Kidney capillary endothelial cell (primary cell): Measurements from ENCODE around the gene AGFG1.

Source experiments
- DNase-seq: peaks from one replicate; pipeline ENCODE4 v3.0.0-alpha.2; 2018; ENCODE audit warnings: low spot score

The AGFG1 gene

DNA sequence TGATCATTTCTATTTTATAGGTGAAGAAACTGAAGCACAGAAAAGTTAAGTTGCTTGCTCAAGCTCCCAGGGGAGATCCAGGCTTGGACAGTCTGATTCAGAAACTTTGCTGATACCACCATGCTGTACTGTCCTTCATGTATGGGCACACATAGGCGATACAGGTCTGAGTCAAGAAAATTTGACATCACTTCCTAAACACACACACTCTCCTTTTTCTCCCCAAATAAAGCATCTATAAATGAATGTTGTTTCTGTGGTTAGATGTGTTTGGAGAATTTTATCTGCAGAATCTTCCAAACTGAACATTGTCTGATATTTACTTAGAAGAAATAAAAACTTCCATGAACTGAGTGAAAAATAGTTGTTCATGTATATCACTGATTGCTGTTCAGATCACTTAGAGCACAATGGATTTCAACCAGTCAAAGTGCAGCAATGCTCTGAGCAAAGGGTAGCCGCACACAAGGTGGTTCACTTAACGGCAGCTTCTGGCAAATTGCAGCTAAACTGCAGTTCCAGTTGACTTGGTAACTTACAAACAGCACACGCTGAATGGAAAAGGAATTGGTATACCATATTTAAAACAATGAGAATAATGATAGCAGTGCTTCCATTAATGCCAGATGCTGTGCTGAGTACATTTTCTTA lies 10.0 kb upstream of the AGFG1 start:
- DNase-seq = no peak

DNA sequence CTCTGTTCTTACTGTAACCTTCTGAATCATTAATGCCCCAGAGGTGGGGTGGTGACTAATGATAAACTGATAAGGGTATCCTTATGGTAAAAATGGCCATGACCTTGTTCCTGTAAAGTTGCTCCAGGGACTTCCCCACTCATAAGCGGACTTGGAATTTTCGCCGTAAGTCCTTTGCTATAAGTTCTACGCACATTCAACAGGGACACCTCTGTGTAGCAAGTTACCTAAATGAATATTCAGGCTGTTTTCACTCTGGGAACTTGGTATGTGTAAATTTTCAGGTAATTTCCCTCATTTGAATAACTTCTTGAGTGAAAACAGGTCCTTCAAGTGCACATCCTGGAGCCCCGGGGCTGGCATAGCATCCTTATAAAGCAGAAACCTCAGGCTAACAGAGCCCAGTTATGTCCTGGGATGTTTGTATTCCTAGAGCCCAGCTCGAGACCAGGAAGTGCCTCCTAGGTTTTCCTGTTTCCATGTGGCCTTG lies 9.4 kb upstream of the AGFG1 start:
- no peak for DNase-seq

GRCh38 chr2:227462972-227463931 lies 8.7 kb upstream of the AGFG1 start:
- DNase-seq = no peak

GRCh38 chr2:227464361-227464760 lies 7.6 kb upstream of the AGFG1 start:
- DNase-seq = no peak

DNA sequence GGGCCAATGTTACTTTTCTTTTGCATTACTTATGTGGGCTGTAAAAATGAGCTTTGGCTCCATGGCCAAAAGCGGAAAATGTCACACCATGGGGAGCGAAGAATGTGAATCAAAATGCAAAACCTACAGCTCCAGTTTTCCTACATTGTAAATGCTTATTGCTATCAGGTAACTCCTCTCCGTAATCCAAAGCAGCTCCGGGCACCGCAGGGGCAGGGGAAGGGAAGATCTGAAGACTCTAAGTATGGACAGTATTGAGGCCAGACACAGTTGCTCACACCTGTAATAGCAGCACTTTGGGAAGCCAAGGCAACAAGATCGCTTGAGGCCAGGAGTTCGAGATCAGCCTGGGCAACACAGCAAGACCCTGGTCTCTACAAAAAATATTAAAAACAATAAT lies 7.1 kb upstream of the AGFG1 start:
- DNase-seq = no peak

- no peak for DNase-seq
Measured at GRCh38 chr2:227466887-227467600, 4.9 kb upstream of the AGFG1 start.

DNA sequence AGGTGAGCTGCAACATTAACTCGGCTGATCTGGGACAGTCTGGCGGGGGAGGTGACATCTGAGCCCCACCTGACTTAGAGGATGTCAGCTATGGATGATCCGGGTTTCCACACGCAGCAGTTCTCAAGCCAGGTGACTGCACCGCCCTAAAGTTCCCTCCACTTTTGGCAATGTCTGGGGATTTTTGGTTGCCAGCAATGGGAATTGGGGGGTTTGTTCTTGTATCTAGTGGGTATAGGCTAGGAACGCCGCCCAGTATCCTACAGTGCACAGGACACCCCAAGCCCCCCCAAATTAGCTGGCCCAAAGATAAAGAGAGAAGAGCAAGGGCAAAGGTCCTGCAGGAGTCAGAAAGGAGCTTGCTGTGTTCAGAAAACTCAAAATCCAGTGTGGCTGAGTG lies 544 bp upstream of the AGFG1 start:
- no peak for DNase-seq

DNA sequence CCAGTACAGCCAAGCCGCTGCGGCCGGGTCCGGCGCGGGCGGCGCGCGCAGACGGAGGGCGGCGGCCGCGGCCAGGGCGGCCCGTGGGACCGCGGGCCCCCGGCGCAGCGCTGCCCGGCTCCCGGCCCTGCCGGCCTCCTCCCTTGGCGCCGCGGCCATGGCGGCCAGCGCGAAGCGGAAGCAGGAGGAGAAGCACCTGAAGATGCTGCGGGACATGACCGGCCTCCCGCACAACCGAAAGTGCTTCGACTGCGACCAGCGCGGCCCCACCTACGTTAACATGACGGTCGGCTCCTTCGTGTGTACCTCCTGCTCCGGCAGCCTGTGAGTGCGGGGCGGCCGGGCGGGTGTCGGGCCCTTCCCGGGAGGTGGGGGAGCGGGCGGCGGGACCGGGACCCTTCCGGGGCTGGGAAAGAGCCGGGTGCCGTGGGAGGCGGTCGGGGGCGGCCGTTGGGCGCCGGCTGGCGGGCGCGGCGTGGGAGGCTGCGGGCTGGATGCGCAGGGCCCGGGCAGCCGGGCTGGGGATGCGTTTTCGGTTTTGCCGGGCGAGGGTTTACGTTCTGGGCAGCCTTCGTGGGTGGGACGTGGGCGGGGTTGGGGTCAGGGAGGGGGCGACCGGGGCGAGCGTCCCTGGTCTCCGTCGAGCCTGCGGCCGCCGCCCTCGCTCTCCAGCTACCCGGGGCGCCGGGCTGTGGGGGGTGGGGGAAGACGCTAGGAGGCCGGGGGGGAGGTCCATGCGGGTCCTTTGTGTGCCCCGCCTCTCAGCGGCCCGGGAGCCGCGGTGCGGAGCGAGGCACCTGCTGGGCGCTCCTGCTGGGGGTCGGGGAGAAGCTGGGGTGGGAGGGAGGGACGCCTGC lies 537 bp downstream of the AGFG1 start:
- DNase-seq = no peak

GRCh38 chr2:227473122-227473461 lies 1.1 kb downstream of the AGFG1 start:
- DNase-seq = no peak

DNA sequence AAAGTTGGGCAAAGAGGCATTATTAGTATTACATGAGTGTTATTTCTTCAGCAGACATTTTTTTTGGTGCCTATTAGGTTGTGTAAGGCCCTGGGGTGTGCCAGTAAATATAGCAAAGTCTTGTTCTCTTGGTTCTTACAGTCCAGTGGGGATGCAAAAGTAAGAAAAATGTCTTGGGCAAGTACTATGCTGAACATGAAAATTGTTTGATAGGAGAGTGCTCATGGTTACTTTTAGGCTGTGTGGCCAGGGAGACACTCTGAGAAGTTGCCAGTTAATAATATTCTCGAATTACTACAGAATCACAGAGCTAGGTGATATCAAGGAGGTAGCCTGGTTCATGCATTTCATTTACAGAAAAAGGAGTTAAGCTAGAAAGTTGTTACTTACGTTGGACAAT lies 1.9 kb downstream of the AGFG1 start:
- no peak for DNase-seq

DNA sequence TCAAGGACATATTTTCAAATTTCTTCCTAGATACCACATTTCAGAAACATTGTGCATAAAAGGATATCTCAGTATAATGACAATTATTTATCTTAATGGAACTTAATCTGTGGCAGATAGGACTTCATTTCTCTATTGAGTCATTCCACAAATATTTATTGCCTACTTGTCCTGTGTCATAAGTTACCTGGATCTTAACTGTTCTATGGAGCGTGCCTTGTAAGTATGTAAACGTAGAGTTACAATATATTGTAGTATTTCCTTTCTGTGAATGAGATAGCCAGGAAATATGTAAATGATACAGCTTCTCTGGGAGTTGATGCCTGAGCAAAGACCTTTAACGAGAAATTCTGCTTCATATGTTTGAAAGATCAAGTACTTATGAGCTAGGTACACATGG lies 2.5 kb downstream of the AGFG1 start:
- DNase-seq = no peak

- DNase-seq = no peak
Measured at GRCh38 chr2:227477291-227477690, 5.3 kb downstream of the AGFG1 start.

- no peak for DNase-seq
Measured at GRCh38 chr2:227479865-227480475, 8.0 kb downstream of the AGFG1 start.

DNA sequence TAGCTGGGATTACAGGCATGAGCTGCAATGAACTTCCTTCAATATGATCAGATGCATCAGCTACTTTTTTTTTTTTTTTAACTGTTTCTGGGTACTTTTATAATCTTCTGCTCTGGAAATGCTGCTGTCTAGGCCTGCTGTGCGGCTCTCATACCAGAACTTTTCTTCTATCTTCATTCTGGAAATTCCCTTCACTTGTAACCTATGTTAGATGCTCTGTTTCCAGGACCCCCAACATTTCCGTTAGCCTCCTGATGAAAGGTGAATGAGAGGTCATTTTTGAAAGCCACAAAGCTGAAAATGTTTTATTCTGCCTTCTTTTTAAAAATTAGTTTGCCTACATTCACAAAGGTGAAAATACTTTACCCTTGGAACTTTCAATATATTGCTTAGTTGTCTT lies 8.6 kb downstream of the AGFG1 start:
- DNase-seq = no peak

DNA sequence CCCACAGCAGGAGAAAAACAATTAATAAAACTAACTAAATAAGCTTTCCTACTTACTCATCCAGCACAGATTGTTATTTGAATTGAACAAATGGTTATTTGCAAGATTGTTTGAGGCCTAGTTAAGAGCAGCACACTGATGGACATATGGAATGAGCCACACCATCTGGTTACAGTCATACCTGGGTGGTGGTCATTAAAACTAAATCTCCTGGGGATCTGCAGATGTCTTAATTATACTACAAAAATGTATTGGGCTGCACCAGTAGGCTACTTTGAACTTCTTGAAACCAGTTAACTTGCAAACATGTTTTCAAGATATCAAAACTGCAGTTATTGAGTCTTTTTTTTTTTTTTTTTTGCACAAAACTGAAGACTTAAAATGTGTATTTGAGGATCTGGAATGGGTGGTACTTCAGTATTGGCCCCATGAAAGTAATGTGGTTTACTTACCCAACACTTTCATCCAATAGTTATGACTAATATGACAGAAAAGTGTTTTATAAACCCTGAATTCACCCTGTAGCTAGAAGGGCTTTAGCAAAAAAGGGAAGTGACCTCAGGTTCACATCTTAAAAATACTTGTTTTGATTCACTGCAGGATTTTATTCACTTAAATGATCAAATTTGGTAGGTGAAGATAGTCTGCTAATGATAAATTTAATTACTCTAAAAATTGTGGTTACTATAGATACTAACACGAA lies 10.8 kb downstream of the AGFG1 start:
- DNase-seq = no peak

GRCh38 chr2:227485429-227485828 lies 13.5 kb downstream of the AGFG1 start:
- DNase-seq = no peak

DNA sequence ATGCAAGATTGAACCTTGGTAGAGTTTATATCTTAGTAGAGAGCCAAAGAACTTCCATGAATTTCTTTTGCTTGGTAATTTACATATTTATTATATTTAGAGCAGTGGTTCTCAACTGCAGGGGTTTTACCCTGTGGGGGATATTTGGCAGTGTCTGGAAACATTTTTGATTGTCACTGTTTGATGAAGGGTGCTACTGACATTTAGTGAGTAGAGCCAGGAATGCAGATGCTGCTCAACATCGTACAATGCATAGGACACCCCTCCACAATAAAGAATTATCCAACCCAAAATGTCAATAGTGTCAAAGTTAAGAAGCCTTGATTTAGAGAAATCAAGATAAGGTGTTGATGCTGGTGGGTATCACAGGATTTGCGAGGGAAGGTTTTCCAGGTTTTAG lies 14.7 kb downstream of the AGFG1 start:
- no peak for DNase-seq

DNA sequence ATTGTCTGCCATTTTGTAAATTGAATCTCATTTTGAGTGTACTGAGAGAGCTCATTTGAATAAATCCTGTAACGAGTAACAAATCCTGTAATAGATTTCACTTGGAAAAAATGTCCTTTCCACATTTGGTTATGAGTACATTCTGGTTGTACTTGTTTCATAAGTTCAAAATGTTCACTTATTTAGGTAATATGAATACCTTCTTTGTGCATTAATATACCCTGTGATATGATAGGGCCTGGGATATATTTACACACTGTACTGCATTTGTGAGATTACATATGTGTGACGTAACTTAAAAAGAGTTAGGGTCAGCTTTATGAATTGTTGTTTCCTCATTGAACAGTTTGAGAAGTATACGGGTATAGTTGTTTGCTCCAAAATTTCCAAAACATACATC lies 16.1 kb downstream of the AGFG1 start:
- no peak for DNase-seq

- no peak for DNase-seq
Measured at GRCh38 chr2:227491386-227491785, 19.4 kb downstream of the AGFG1 start.

DNA sequence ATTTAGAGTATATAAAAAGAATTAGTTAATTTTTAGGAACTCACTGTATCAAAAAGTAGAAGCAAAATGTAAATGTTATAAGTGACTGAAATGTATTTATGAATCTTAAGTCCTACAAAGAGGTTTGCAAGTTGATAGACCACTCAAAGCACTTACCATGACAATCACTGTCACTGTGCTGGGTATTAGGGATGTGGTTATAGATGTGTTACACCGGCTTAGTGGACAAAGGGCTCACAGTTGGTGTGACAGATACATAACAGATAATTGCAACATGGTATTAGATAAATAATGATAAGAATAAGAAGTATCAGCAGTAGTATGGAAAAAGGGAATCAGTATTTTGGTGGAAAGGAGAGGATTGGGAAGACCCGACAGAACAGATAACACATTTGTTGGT lies 21.6 kb downstream of the AGFG1 start:
- DNase-seq = no peak

DNA sequence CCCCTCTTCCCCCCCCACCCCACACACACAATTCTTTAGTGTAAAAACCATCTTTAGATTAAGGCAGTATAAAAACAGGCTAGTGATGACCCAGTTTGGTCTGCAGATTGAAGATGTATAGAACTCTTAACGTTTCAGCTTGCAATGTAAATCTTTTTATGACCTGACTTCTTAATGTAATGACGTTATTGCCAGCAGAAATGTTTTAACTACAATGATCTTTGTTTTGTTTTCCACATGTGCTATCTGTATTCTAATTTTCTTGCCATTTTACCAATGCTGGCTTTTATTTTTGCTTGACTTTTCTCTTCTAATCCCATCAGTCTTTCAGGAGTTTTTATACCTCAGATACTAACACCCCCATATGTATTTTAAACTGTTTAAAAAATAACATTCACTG lies 25.2 kb downstream of the AGFG1 start:
- no peak for DNase-seq
